Cardiac fibroblast (primary cell): Measurements from ENCODE around the gene GPR39.

Experiments
- DNase-seq, 2 donors: peaks; one replicate each; pipeline versions ENCODE4 v3.0.0 to v3.0.0-alpha.2; 2010; ENCODE audit warnings: low read depth in 2 of 2
- H3K4me3 ChIP-seq, 2 donors: replicated peaks in 1 of 2; 1 replicate in 1 of 2; 2 replicates in 1 of 2; pipeline ENCODE4 v1.5.1; 2011; ENCODE audit warnings: low read depth in 2 of 2, low read length in 2 of 2, mild to moderate bottlenecking in 2 of 2, moderate library complexity in 1 of 2
- CTCF ChIP-seq: IDR thresholded peaks from one replicate; pipeline ENCODE4 v1.5.1; 2011; ENCODE audit warnings: low read depth, mild to moderate bottlenecking, low read length, inconsistent platforms

Gene GPR39

GRCh38 chr2:132374961-132375360 lies 41.6 kb upstream of the GPR39 start:
- no peak overlapping the region for H3K4me3 ChIP-seq
- DNase-seq, result peak in 1 of 2 donors; percentile 18
- no peak for TF ChIP-seq CTCF

- DNase-seq, result no peak
- no peak for TF ChIP-seq CTCF
- H3K4me3 ChIP-seq, result no peak overlapping the region
These were observed 35.2 kb upstream of the GPR39 start for GRCh38 chr2:132381376-132381775.

- no peak for TF ChIP-seq CTCF
- H3K4me3 ChIP-seq, result no peak overlapping the region
- no peak for DNase-seq
These were observed 32.6 kb upstream of the GPR39 start for GRCh38 chr2:132383956-132384355.

GRCh38 chr2:132384491-132385151 lies 32.0 kb upstream of the GPR39 start:
- no peak overlapping the region for H3K4me3 ChIP-seq
- TF ChIP-seq CTCF, result no peak
- DNase-seq, result no peak

GRCh38 chr2:132387126-132387525 lies 29.5 kb upstream of the GPR39 start:
- TF ChIP-seq CTCF, result no peak
- DNase-seq, result no peak
- H3K4me3 ChIP-seq, result no peak overlapping the region

GRCh38 chr2:132390076-132390475 lies 26.5 kb upstream of the GPR39 start:
- no peak for TF ChIP-seq CTCF
- no peak for DNase-seq
- no peak overlapping the region for H3K4me3 ChIP-seq

- no peak for TF ChIP-seq CTCF
- H3K4me3 ChIP-seq, result no peak overlapping the region
- no peak for DNase-seq
These were observed 25.2 kb upstream of the GPR39 start for GRCh38 chr2:132391378-132391777.
